Measurements from ENCODE around the gene CTDSP1.

CTDSP1 gene, protein sequence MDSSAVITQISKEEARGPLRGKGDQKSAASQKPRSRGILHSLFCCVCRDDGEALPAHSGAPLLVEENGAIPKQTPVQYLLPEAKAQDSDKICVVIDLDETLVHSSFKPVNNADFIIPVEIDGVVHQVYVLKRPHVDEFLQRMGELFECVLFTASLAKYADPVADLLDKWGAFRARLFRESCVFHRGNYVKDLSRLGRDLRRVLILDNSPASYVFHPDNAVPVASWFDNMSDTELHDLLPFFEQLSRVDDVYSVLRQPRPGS

DNA sequence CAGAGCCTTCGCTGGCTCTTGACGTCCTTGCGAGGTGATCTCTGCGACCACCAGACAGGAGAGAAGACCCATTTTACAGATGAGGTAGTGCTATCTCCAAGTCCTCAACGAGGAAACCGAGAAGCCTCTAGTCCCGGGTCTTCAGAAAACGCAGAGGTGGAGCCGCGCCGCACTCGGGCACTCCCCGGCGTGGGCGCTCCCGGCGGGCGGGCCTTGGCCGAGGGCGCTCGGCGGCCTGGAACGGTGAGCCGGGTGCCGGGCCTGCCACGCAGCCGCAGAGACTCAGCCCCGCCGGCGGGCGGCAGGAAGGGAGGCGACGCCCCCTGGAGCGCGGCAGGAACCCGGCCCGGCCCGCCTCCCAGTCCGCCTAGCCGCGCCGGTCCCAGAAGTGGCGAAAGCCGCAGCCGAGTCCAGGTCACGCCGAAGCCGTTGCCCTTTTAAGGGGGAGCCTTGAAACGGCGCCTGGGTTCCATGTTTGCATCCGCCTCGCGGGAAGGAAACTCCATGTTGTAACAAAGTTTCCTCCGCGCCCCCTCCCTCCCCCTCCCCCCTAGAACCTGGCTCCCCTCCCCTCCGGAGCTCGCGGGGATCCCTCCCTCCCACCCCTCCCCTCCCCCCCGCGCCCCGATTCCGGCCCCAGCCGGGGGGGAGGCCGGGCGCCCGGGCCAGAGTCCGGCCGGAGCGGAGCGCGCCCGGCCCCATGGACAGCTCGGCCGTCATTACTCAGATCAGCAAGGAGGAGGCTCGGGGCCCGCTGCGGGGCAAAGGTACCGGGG lies at the start of gene CTDSP1:
TSS of gene CTDSP1 (plus strand) at position 478 of the 776 bp plus-strand sequence. CDS start at position 701, 223 bp downstream.
- peak; percentile 93 for DNase-seq

GRCh38 chr2:218354045-218354444 lies 45.6 kb upstream of the CTDSP1 start:
- no peak for DNase-seq

DNA sequence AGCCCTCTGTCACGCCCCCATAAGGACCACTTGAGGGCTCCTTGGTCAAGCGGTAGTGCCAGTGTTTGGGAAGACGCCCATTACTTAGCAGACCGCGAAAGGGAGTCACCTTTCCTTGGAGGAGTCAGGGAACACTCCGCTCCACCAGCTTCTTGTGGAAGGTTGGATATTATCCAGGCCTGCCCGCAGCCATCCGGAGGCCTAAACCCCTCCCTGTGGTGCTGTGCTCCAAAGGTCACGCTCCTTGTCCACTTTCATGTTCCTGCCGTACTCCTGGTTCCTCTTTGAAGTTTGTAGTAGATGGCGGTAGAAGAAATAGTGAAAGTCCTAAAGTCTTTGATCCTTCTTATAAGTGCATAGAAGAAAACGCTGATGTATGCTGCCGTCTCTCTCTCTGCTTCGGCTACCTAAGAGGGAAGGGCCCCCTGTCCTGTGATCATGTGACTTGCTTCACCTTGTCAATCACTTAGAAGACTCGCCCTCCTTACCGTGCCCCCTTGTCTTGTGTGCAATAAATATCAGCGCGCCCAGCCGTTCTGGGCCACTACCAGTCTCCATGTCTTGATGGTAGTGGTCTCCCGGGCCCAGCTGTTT lies 44.7 kb upstream of the CTDSP1 start:
- no peak for DNase-seq

DNA sequence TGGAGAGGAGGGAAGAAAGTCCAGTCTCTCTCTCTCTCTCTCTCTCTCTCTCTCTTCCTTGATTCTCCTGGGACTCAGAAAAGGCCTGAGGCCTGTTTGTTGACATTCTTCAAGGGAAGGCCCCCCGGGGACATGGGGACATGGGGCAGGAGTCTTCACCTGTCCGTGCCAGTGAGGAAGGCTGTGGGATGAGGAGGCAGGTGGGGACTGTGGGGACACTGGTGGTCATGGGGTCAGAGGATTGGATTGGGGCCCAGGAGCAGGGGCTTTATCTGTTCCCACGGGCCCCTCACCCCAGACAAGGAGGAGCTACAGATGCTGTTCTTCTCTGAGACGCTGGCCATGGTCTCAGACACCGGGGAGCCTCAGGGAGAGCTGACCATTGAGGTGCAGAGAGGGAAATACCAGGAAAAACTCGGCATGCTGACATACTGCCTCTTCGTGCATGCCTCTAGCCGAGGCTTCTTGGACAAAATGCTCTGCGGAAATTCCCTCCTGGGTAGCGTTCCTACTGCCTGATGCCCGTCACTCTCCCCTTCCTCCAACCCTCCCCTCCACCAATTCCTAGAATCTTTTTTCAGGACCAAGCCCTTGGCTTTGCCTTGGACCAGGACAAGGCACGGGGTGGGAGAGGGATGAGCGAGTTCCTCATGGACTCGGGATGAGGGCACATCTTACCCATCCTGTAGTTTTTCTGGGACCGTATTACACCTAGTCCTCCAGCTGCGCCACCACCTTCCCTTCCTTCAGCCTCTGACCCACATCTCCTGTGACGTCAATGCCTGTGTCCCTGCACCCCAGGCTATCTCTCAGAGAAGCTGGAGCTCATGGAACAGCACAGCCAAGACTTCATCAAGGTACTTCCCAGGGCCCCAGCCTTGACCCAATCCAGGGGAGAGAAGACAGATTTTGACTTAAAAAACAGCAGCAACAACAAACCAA lies 42.2 kb upstream of the CTDSP1 start:
- DNase-seq: no peak

GRCh38 chr2:218360453-218360852 lies 39.2 kb upstream of the CTDSP1 start:
- no peak for DNase-seq

- DNase-seq: no peak
Observed at GRCh38 chr2:218362606-218363005, 37.1 kb upstream of the CTDSP1 start.

- no peak for DNase-seq
Observed at GRCh38 chr2:218363736-218364135, 35.9 kb upstream of the CTDSP1 start.

DNA sequence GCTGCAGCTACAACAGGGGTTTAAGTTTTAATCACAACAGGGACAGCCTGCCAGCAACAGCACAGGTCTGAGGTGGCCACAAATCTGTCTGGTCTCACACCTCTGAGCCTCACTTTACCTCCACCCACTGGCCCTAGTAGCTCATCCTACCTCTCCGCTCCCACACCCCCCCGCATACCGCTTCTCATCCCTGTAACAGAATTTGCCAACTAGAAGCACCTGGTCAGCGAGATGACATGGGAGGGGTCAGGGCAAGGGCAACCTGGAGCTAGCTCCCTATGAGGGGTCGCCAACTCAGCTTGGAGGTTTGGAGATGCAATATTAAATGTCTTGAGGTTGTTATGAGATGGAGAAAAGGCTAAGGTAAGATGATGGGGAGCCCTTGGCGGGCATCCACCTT lies 35.5 kb upstream of the CTDSP1 start:
- DNase-seq: no peak

DNA sequence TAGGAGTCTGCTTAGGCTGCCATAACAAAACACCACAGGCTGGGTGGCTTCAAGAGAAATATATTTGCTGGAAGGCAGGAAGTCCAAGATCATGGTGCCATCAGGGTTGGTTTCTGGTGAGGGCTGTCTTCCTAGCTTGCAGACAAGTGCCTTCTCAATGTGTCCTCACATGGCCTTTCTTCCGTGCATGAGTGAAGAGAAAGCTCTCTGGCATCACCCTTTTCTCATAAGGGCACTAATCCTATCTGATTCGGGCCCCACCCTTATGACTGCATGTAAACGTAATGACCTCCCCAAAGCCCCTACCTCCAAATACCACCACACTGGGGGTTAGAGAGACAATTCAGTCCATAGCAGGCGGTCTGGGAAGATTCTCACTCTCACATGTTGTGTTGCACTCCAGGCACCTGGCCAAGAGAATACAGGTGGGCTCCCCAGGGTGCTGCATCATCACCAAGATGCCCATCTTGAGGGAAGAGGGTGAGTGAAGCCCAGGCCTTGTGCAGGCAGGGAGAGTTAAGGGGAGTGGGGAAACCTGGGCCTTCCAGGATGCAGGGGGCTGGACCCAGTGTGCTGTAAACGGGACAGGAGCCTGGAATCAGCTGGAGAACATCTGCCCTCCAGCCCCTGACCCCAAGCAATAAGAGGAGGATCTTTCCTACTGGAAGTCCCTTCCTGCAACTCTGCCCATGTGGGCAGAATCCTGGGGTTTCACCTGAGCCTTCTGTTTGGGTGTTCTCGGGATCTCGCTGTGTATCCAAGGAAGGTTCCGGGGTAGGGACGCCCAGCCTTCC lies 32.9 kb upstream of the CTDSP1 start:
- DNase-seq: no peak

- DNase-seq: peak; percentile 79
Observed at GRCh38 chr2:218367415-218368149, 32.1 kb upstream of the CTDSP1 start.

DNA sequence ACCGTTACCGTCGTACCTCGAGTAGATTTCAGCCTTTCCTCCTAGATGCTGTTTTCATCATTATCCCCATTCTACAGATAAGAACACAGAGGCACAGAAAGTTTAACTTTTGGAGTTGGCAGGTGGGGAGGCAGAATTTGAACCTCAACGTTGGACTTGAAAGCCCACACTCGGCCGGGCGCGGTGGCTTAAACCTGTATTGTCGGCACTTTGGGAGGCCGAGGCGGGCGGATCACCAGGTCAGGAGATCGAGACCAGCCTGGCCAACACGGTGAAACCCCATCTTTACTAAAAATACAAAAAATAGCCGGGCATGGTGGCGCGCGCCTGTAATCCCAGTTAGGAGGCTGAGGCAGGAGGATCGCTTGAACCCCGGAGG lies 31.5 kb upstream of the CTDSP1 start:
- no peak for DNase-seq

- no peak for DNase-seq
Observed at GRCh38 chr2:218368621-218369153, 31.0 kb upstream of the CTDSP1 start.

DNA sequence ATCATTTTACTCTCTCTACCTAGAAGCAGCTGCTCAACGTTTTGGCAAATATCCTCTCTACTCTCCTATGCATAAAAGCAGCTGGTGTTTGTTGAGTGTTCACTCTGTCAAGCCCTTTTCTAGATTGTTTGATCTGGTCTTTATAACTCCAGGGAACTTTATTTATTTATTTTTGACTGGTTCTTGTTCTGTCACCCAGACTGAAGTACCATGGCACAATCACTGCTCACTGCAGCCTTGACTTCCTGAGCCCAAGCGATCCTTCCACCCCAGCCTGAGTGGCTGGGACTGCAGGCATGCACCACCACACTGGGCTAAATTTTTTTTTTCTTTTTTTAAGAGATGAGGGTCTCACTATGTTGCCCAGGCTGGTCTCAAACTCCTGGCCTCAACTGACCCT lies 30.3 kb upstream of the CTDSP1 start:
- no peak for DNase-seq

GRCh38 chr2:218370410-218371063 lies 29.1 kb upstream of the CTDSP1 start:
- DNase-seq: no peak

GRCh38 chr2:218371983-218372350 lies 27.7 kb upstream of the CTDSP1 start:
- no peak for DNase-seq

DNA sequence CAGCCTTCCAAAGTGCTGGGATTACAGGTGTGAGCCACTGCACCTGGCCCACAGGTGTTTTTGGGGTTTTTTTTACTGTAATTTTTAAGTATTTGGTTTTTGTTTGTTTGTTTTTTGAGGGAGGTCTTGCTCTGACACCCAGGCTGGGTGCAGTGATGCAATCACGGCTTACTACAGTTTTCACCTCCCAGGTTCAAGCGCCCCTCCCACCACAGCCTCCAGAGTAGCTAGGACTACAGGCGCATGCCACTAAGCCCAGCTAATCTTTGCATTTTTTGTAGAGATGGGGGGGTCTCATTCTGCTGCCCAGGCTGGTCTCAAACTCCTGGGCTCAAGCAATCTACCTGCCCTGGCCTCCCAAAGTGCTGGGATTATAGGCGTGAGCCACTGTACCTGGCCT lies 24.9 kb upstream of the CTDSP1 start:
- DNase-seq: no peak

DNA sequence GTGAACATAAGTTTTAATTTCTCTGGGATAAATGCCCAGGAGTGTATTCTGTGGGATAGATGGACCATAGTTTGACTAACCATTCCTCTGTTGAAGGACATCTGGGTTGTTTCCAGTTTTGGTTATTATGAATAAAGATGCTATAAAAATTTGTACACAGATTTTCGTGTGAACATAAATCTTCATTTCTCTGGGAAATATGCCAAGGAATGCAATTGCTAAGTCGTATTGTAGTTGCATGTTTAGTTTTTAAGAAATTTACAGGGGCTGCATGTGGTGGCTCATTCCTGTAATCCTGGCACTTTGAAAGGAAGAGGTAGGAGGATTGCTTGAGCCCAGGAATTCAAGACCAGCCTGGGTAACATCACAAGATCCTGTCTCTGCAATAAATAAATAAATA lies 24.5 kb upstream of the CTDSP1 start:
- no peak for DNase-seq

GRCh38 chr2:218378053-218378452 lies 21.6 kb upstream of the CTDSP1 start:
- no peak for DNase-seq

DNA sequence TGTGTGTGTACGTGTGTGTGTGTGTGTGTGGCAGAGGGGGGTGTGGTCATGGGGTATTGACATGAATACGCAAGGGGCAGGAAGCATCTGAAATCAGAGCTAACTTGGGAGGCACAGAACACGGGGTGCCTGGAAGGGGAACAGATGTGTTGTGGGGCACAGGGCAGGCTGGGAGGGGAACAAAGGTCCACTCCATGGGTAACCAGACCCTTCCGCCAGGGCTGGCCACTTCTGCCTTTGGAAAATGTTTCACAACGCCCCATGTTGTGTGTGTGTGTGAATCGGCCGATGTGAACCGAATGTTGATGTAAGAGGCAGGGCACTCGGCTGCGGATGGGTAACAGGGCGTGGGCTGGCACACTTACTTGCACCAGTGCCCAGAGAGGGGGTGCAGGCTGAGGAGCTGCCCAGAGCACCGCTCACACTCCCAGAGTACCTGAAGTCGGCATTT lies 17.7 kb upstream of the CTDSP1 start, which contains the start of gene SLC11A1:
TSS of gene SLC11A1 (plus strand) at position 358 of the 451 bp plus-strand sequence. CDS start 96 bp downstream, outside the sequence.
- DNase-seq: no peak

- DNase-seq: no peak
Observed at GRCh38 chr2:218382785-218383184, 16.9 kb upstream of the CTDSP1 start.
